Measurements from ENCODE around the gene AP4E1.

The AP4E1 gene

DNA sequence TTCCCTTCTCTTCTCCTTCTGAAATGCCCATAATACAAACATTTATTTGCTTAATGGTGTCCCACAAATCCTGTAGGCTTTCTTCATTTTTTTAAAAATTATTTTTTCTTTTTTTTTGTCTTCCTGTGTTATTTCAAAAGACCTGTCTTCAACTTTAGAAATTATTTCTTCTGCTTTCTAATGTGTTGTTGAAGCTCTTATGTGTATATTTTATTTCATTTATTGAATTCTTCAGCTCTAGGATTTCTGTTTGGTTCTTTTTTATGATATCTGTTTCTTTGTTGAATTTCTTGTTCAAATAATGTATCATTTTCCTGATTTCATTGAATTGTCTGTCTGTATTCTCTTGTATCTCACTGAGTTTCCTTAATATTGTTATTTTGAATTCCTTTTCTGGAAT is 63.1 kb downstream of the AP4E1 start:
- no peak for TF ChIP-seq CTCF (IDR thresholded peaks at IDR 0.05; ENCODE audit: control extremely low read depth, extremely low read depth, low read depth, missing control alignments)
- DNase-seq (ENCODE audit: extremely low spot score), result no peak
- POLR2A ChIA-PET, result no interaction called here
- CTCF ChIA-PET, result no interaction called here

GRCh38 chr15:50973605-50974004 is 65.1 kb downstream of the AP4E1 start:
- no peak for TF ChIP-seq CTCF (IDR thresholded peaks at IDR 0.05; ENCODE audit: control extremely low read depth, extremely low read depth, low read depth, missing control alignments)
- POLR2A ChIA-PET, result no interaction called here
- no peak for DNase-seq (ENCODE audit: extremely low spot score)
- CTCF ChIA-PET, result no interaction called here

DNA sequence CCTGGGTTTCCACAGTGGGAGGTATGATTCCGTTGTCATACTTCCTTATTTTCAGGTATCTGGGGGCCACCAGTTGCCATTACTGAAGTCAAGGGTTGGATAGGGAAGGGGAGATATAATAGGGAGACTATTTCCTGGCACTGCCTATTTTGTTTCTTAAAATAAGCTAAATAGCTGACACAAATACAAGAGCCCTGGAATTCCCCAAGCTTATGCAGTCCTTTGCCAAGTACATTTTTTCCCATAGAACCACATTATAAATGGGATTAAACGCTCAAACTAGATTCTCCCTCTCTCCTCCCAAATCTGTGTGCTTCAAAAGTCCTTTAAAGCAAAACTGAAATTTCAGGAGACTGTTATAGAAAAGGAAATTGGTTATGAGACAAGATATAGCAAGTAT is 68.7 kb downstream of the AP4E1 start:
- CTCF ChIA-PET, result no interaction called here
- TF ChIP-seq CTCF (IDR thresholded peaks at IDR 0.05; ENCODE audit: control extremely low read depth, extremely low read depth, low read depth, missing control alignments), result no peak
- POLR2A ChIA-PET, result no interaction called here

DNA sequence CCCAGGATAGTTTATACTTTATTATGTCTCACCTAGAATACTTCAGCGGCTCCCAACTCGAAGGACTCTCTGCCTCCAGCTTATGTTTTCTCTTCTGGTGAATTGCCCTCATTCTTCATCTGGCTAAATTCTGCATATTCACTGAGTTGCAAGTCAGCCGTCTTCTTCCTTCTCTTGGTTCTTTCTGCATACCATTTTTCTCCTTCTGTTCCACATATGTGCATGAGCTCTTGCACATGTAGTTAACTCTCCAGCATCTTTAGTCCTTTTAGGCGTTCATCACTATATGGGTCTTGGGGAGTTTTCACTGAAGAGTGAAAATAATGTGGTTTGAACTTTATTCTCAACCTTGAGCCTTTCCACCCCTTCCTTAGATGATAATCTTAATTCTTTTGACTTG is 70.1 kb downstream of the AP4E1 start:
- TF ChIP-seq CTCF (IDR thresholded peaks at IDR 0.05; ENCODE audit: control extremely low read depth, extremely low read depth, low read depth, missing control alignments), result no peak
- CTCF ChIA-PET, result interaction anchor here (0.9 to 2.0 kb wide), 4 partner anchors 10 to 19 kb away, joined by 3 to 5 read pairs (median 3); no protein-coding TSS in a partner anchor
- DNase-seq (ENCODE audit: extremely low spot score), result no peak
- POLR2A ChIA-PET, result no interaction called here

More for the DNA sequence above, 68.7 kb downstream of the AP4E1 start:
- no peak for DNase-seq (ENCODE audit: extremely low spot score)

DNA sequence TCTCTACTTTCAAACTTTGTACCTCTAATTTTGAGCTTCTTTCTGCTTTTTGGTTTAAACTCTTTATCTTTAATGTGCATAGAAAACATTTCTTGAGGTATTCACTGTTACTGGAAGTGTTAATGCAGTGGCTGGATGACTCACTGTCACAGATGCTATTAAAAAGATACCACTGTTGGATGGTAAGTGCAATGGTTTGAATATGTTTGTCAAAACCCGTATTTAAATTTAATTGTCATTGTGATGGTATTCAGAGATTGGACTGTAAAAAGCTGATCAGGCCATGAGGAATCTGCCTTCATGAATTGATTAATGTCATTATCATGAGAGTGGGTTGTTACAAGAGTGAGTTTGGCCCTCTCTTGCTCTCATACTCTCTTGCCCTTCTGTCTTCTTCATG is 70.6 kb downstream of the AP4E1 start:
- CTCF ChIA-PET, result interaction anchor here (0.9 to 2.0 kb wide), 4 partner anchors 10 to 19 kb away, joined by 3 to 5 read pairs (median 3); no protein-coding TSS in a partner anchor
- DNase-seq (ENCODE audit: extremely low spot score), result no peak
- no peak for TF ChIP-seq CTCF (IDR thresholded peaks at IDR 0.05; ENCODE audit: control extremely low read depth, extremely low read depth, low read depth, missing control alignments)
- POLR2A ChIA-PET, result no interaction called here

DNA sequence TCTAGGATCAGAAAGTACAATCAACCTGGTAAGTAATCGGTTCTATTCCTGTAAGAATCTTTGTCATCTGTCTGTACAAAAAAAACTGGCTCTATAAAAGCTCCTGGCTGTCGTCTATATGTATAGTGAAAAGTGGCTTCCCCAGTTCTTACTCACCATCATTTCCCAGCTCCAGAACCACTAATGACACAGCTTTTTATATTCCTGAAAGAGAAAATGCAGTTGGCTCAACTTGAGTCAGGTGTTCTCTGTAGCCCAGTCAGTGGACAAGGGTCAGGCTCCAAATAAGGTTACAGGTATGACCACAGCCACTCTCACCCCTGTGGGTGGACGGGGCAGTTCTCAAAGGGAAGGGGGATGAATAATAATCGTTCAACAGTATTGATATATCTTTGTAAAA is 85.1 kb downstream of the AP4E1 start:
- TF ChIP-seq CTCF (IDR thresholded peaks at IDR 0.05; ENCODE audit: control extremely low read depth, extremely low read depth, low read depth, missing control alignments), result no peak
- ChIA-PET POLR2A (no interaction called here), CTCF (interaction anchor here (1.0 to 1.5 kb wide), 3 partner anchors 11 to 46 kb away, joined by 3 read pairs; no protein-coding TSS in a partner anchor)
- no peak for DNase-seq (ENCODE audit: extremely low spot score)

DNA sequence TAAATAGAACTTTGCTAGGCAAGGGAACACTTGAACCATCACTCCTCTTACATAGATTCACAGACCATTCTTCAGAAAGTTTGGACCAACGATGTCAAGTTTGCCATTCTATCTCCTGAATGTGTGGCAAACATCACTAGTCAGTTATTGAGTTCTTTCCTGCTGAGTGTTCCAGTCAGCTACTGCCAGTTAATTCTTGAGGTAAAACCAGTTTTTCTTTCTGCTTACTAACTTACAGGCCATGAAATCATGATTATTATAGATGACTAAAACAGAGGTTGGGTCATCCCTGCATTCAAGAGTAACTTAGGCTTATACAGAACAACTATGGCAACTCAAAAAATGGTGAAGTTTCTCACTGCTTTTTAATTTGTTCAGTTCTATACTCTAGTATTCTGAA is 88.2 kb downstream of the AP4E1 start:
- CTCF ChIA-PET, result interaction anchor here (1.7 kb wide), 1 partner anchor 9 kb away, joined by 4 read pairs; no protein-coding TSS in a partner anchor
- no peak for DNase-seq (ENCODE audit: extremely low spot score)
- POLR2A ChIA-PET, result no interaction called here
- no peak for TF ChIP-seq CTCF (IDR thresholded peaks at IDR 0.05; ENCODE audit: control extremely low read depth, extremely low read depth, low read depth, missing control alignments)

All from GM10248 (cell line).